Measurements from ENCODE around the gene NGFR. TPM values are rescaled to one million over a fixed set of nuclear protein-coding genes. Genes with fewer than 3 reads are reported as not detected.
A peak's percentile ranks its signal among the peaks of the same experiment; 100 is the strongest.

Gene NGFR
- total RNA-seq, 1 experiment from 2014 or later: 0.34 TPM

- peak; percentile 67 for DNase-seq (ENCODE audit: low read depth)
These were observed 20.2 kb downstream of the NGFR start for GRCh38 chr17:49515196-49515770.

- no peak for DNase-seq (ENCODE audit: low read depth)
These were observed 21.1 kb downstream of the NGFR start for GRCh38 chr17:49516180-49516579.

- DNase-seq (ENCODE audit: low read depth): no peak
These were observed 23.4 kb downstream of the NGFR start for GRCh38 chr17:49518346-49519078.

GRCh38 chr17:49519781-49520180 is 24.7 kb downstream of the NGFR start:
- no peak for DNase-seq (ENCODE audit: low read depth)

GRCh38 chr17:49520386-49521087 is 25.4 kb downstream of the NGFR start:
- no peak for DNase-seq (ENCODE audit: low read depth)

- DNase-seq (ENCODE audit: low read depth): no peak
These were observed 26.0 kb downstream of the NGFR start for GRCh38 chr17:49521088-49521450.

- DNase-seq (ENCODE audit: low read depth): no peak
These were observed 26.6 kb downstream of the NGFR start for GRCh38 chr17:49521471-49522356.

- no peak for DNase-seq (ENCODE audit: low read depth)
These were observed 27.3 kb downstream of the NGFR start for GRCh38 chr17:49522357-49522890.

- DNase-seq (ENCODE audit: low read depth): no peak
These were observed 28.1 kb downstream of the NGFR start for GRCh38 chr17:49523196-49523595.

GRCh38 chr17:49523706-49524472 is 28.8 kb downstream of the NGFR start:
- peak; percentile 68 for DNase-seq (ENCODE audit: low read depth)

GRCh38 chr17:49524473-49525359 is 29.6 kb downstream of the NGFR start:
- no peak for DNase-seq (ENCODE audit: low read depth)

GRCh38 chr17:49525831-49526741 is 31.0 kb downstream of the NGFR start:
- no peak for DNase-seq (ENCODE audit: low read depth)

- DNase-seq (ENCODE audit: low read depth): no peak
These were observed 33.0 kb downstream of the NGFR start for GRCh38 chr17:49527927-49528651.

- no peak for DNase-seq (ENCODE audit: low read depth)
These were observed 33.9 kb downstream of the NGFR start for GRCh38 chr17:49528966-49529365.

- no peak for DNase-seq (ENCODE audit: low read depth)
These were observed 35.0 kb downstream of the NGFR start for GRCh38 chr17:49530118-49530517.

GRCh38 chr17:49543860-49544259 is 48.8 kb downstream of the NGFR start:
- no peak for DNase-seq (ENCODE audit: low read depth)

GRCh38 chr17:49545007-49545660 is 50.0 kb downstream of the NGFR start:
- no peak for DNase-seq (ENCODE audit: low read depth)
